GM12873 (cell line): ENCODE measurements around the gene ACVR1.

Experiments
- TF ChIP-seq, protein P1 (sequence below): IDR thresholded peaks from 2 replicates; pipeline ENCODE4 v1.5.1; 2012; ENCODE audit warnings: low read depth, mild to moderate bottlenecking, moderate library complexity, low read length, control low read depth; ENCODE audit not compliant: insufficient read depth; ENCODE audit errors: missing control alignments

The ACVR1 gene

DNA sequence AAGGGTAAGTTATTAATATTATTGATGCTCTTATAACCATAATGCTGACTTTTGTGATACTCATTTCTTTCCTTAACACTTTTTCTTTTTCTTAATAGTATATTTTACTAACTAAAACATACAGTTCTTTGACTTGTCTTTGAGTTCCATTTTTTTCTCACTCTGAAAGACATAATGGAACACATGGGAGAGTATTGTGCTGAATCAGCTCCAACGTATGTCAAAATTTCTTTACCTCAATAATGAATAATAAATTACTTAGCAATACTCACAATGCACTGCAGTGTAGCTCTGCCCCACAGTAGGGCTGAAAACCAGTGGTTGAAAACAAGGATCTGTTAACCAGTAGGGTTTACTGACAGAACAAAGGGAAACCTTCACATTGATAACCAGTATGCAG lies 40.7 kb downstream of the ACVR1 start:
- TF ChIP-seq, protein P1, sequence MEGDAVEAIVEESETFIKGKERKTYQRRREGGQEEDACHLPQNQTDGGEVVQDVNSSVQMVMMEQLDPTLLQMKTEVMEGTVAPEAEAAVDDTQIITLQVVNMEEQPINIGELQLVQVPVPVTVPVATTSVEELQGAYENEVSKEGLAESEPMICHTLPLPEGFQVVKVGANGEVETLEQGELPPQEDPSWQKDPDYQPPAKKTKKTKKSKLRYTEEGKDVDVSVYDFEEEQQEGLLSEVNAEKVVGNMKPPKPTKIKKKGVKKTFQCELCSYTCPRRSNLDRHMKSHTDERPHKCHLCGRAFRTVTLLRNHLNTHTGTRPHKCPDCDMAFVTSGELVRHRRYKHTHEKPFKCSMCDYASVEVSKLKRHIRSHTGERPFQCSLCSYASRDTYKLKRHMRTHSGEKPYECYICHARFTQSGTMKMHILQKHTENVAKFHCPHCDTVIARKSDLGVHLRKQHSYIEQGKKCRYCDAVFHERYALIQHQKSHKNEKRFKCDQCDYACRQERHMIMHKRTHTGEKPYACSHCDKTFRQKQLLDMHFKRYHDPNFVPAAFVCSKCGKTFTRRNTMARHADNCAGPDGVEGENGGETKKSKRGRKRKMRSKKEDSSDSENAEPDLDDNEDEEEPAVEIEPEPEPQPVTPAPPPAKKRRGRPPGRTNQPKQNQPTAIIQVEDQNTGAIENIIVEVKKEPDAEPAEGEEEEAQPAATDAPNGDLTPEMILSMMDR: no peak

DNA sequence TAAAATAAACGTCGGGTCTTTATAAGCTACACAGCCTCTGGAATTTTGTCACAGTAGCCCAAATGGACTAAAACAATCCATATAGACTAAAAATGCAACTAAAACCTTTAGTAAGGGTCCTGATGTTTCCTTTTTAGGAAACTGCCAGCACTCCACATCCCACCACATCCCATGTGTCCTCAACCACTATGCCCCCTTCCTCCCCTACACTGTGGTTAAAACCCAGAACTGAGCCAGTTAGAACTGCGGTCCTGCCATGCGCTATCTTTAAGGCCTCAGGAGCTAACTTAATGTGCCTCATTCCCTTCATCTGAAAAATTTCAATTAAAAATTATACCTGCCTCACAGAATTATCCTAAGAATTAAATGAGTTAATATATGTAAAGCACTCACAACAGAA lies 41.1 kb downstream of the ACVR1 start:
- TF ChIP-seq, protein P1: no peak

DNA sequence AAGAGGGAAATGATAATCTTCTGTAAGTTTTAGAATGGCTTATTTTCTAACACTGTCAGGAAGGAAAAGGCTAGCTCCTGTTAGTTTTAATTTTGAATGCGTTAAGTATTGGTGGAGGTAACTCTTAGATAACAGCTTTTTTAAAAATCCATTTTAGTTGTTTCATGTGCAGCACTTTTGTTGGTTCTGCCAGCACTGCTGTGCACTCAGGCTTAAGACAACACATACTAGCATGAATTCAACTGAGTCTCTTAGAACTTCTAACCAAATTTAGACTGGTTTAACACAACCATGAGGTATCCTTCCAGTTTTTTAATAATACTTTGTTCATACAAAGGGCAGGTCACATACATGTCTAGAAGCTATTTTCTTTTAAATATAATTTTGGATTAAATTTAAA lies 42.4 kb downstream of the ACVR1 start:
- TF ChIP-seq, protein P1: no peak

DNA sequence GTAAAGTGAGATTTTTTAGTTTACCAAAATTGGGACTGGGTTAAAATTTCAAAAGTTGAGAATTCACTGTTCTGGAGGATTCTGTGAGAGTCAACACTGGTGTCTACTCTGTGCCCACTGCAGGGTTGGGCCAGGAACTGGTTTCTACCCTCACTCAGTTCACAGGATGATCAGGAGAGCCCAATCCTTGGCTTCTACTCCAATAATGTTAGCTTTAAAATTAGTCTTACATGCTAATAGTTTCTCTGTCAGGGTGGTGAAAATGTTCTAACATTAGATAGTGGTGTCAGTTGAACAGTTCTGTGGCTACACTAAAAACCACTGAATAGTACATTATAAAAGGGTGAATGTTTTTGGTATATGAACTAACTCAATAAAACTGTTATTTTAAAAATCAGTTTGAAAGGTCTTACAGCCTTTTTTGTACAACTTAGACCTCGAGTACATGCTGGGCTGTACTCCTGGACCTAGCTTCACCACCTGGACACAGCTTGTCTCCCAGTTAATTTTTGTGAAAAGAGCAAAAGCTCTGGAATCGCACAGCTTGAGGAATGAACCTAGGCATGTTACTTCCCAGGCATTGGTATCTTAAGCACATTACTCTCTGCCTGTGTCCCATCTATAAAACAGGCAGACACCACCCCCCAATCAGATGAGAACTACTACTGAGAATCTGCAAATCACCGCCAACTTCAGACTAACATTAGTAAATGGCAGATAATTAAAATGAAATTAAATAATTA lies 44.4 kb downstream of the ACVR1 start:
- TF ChIP-seq, protein P1: no peak

DNA sequence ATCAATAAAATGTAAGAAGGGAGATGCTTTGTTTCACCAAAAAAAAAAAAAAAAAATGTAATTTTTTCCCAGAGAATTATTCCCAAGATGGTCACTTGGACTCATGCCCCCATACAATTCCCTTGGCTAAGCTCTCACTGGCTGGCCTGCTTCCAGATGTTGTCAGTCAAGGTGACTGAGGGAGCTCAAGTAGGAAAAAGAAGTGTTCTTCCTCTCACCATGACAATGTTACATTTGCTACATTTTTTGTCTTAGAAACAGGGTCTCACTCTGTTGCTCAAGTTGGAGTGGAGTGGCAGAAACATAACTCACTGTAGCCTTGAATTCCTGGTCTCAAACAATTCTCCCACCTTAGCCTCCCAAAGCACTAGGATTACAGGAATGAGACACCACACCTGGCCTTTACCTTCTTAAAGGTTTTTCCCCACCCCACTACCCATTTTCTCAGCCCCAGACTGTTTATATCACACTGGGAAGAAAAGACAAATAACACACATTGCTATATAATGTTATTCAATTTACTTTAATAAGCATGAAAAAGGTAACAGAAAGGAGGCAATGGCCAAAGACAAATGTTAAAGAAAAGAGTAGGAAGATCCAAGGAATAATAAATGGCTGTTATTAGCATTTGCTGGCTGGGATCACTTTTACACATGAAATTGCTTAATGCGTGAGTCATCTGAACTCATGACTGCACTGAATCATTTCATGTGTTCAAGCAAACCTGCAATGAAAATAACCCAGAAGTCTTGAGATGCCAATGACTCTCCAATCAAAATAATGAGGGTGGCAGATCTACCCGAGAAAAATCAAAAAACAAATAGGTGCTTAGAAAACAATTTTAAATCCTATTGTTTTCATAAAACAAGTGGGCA lies 45.2 kb downstream of the ACVR1 start:
- TF ChIP-seq, protein P1: no peak

DNA sequence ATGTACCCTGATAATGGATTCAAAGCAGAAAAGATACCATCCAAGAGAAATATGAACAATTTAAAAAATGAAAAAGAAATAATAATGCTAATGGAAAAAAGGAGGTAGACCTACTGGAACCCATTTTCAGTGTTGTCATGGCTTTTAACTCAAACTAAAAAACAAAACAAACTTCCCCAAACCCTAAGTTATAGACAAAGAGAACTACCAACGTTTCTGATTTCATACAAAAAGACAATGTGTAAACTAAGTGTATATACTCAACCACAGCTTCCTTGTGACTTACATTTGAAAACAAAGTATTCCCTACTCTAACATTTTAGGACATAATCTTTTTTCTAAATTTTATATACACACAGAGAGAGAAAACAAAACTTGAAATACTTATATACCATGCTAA lies 45.9 kb downstream of the ACVR1 start:
- TF ChIP-seq, protein P1: no peak

DNA sequence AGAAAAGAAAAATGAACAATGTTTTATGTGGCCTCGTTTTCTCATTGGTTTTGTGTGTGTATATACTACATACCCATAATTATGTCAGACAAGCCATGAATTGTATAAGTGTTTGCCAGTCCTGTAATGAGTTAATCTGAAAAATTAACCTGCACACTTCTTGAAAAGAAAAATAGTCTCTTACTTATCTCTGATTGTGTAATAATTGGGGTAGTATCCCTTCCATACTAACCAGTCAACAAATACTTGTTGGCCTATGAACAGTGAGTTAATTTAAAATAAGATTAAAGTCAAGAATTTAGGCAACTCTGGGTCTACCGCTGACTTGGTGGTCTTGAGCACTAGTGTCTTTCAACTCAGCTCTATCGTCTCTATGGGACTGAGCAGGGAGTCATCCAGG lies 48.8 kb downstream of the ACVR1 start:
- TF ChIP-seq, protein P1: no peak
